ENCODE measurements around the gene RBMS1. TPM values are rescaled to one million over a fixed set of nuclear protein-coding genes. Genes with fewer than 3 reads are reported as not detected.

Gene RBMS1
- total and polyA plus RNA-seq, 4 donors: 7.9 to 23.5 (median 15.5) TPM

GRCh38 chr2:160287476-160287875, 206.1 kb downstream of the RBMS1 start:
- Histone ChIP-seq H3K36me3 (ENCODE audit: control insufficient read depth in 4 of 4, insufficient read depth in 3 of 4, low read depth in 1 of 4, low read length in 3 of 4) (peaks cover 0 to 9% (median 4%) of the 10 kb centered on the region in 4 donors), H3K27me3 (ENCODE audit: control insufficient read depth in 4 of 4, insufficient read depth in 4 of 4, low read length in 3 of 4) (no peaks in the 10 kb centered on the region), H3K9me3 (ENCODE audit: control insufficient read depth in 4 of 4, low read length in 3 of 4) (no peaks in the 10 kb centered on the region), H3K27ac (ENCODE audit: low read depth in 1 of 2, low read length in 2 of 2) (no peak overlapping the region), H3K4me3 (ENCODE audit: low read depth in 1 of 3, low read length in 3 of 3) (no peak overlapping the region), H3K9ac (ENCODE audit: low read depth in 1 of 2, low read length in 2 of 2) (no peak overlapping the region), H3K4me1 (ENCODE audit: control insufficient read depth in 4 of 4, insufficient read depth in 4 of 4, low read length in 3 of 4) (no peaks in the 10 kb centered on the region)
- TF ChIP-seq HNF4A (conservative IDR thresholded peaks at IDR 0.05) (no peak), GABPA (IDR thresholded peaks at IDR 0.05 in 1 of 2, conservative IDR thresholded peaks at IDR 0.05 in 1 of 2) (no peak), YY1 (IDR thresholded peaks at IDR 0.05) (no peak), FOXA1 (IDR thresholded peaks at IDR 0.05) (no peak), RAD21 (IDR thresholded peaks at IDR 0.05) (no peak), FOXA2 (IDR thresholded peaks at IDR 0.05) (no peak)
- no peak for DNase-seq (ENCODE audit: low spot score)
- 92% methylated on average over 3 of the region's 3 CpGs for WGBS

GRCh38 chr2:160286551-160286950, 207.1 kb downstream of the RBMS1 start:
- peaks cover 0 to 9% (median 4%) of the 10 kb centered on the region in 4 donors for H3K36me3 ChIP-seq (ENCODE audit: control insufficient read depth in 4 of 4, insufficient read depth in 3 of 4, low read depth in 1 of 4, low read length in 3 of 4)
- 95% methylated on average over 5 of the region's 5 CpGs for WGBS
- TF ChIP-seq YY1 (IDR thresholded peaks at IDR 0.05) (no peak), HNF4G (IDR thresholded peaks at IDR 0.05) (no peak), REST (IDR thresholded peaks at IDR 0.05) (no peak), CTCF (IDR thresholded peaks at IDR 0.05; ENCODE audit: low read depth, low read length, missing input control) (no peak), JUND (IDR thresholded peaks at IDR 0.05) (no peak), FOXA1 (IDR thresholded peaks at IDR 0.05) (no peak), EGR1 (IDR thresholded peaks at IDR 0.05; ENCODE audit: low read depth in 2 of 2) (no peak), SP1 (IDR thresholded peaks at IDR 0.05) (no peak), ATF3 (IDR thresholded peaks at IDR 0.05) (no peak), FOXA2 (IDR thresholded peaks at IDR 0.05) (no peak), TAF1 (conservative IDR thresholded peaks at IDR 0.05) (no peak), ZBTB33 (IDR thresholded peaks at IDR 0.05) (no peak), HNF4A (conservative IDR thresholded peaks at IDR 0.05) (no peak), RAD21 (IDR thresholded peaks at IDR 0.05) (no peak)
- no peaks in the 10 kb centered on the region for H3K27me3 ChIP-seq (ENCODE audit: control insufficient read depth in 4 of 4, insufficient read depth in 4 of 4, low read length in 3 of 4)
- H3K9me3 ChIP-seq (ENCODE audit: control insufficient read depth in 4 of 4, low read length in 3 of 4): no peaks in the 10 kb centered on the region
- no peak overlapping the region for H3K4me3 ChIP-seq (ENCODE audit: low read depth in 1 of 3, low read length in 3 of 3)
- H3K4me1 ChIP-seq (ENCODE audit: control insufficient read depth in 4 of 4, insufficient read depth in 4 of 4, low read length in 3 of 4): no peaks in the 10 kb centered on the region
- no peak overlapping the region for H3K9ac ChIP-seq (ENCODE audit: low read depth in 1 of 2, low read length in 2 of 2)
- H3K27ac ChIP-seq (ENCODE audit: low read depth in 1 of 2, low read length in 2 of 2): no peak overlapping the region
- no peak for DNase-seq (ENCODE audit: low spot score)
